ENCODE data around the gene TMCO1. TPM values are rescaled to one million over a fixed set of nuclear protein-coding genes. Genes with fewer than 3 reads are reported as not detected.

The TMCO1 gene
- total RNA-seq, 5 donors from 2014 or later (not counting 1 experiment from before 2014, with no cell fraction given), result 36.2 to 67.1 (median 51.4) TPM

DNA sequence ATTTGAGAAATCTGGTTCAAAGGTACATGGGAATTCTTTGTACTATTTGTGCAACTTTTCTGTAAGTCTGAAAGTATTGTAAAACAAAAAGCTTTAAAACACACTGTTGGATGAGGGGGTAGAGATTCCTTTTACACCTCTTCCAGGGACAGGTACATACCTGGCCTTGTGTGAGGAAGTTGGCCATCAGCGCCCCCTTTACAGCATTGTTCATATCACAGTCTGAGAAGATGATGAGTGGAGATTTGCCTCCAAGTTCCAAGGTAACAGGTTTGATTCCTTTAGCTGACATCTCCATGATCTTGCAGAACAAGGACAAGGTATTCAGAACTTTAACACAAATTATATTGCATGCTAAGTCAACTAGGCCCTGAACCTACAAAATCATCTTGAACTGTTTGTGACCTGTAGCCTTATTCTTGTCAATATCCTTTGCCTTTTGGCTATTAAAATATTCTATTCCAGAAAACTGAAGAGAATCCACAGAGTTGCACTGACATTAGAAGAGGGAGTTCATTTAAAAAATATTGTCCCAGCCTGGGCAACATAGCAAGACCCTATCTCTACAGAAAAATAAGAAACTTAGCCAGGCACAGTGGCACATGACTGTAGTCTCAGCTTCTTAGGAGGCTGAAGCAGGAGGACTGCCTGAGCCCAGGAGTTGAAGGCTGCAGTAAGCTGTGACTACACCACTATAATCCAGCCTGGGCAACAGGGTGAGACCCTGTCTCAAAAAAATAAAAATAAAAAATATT is 89.2 kb downstream of the TMCO1 start:
- no peak overlapping the region for H3K27ac ChIP-seq (ENCODE audit: low read length)
- POLR2A ChIA-PET, result interaction anchor here in 1 of 2 donors (0.6 to 1.0 kb wide), 2 partner anchors 17 to 88 kb away, joined by 4 read pairs; no protein-coding TSS in a partner anchor

DNA sequence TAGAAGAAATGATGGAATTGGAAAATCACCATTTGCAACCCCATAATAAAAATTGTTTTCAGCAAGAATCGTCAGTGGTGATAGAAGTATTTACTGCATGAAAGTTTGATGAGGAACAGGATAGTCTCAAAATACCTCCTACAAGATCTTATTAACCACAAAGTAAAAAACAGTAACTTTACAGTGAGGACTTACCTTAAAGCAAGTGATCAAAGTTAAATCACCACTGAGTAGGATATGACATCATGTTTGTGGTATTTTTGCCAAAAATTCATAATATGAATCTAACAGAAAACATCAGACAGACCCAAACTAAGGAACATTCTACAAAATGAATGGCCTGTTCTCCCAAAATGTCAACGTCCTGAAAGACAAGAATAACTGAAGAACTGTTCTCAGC is 90.2 kb downstream of the TMCO1 start:
- H3K9me3 Mint-ChIP-seq, result no peaks in the 10 kb centered on the region
- H3K36me3 ChIP-seq (ENCODE audit: control insufficient read depth in 2 of 2, extremely low read depth in 1 of 2, insufficient read depth in 1 of 2, low read length in 1 of 2), result peaks cover 3 to 68% of the 10 kb centered on the region in 2 donors
- peaks cover 67% of the 10 kb centered on the region for H3K36me3 Mint-ChIP-seq
- no peak overlapping the region for H3K4me3 Mint-ChIP-seq
- H3K4me1 Mint-ChIP-seq, result peaks cover 19 to 24% (median 20%) of the 10 kb centered on the region in 3 donors
- no peak overlapping the region for H3K4me3 ChIP-seq (ENCODE audit: control insufficient read depth in 1 of 2, extremely low read depth in 1 of 2, low read length in 1 of 2)
- peaks cover 2 to 6% of the 10 kb centered on the region in 2 experiments for H3K4me1 ChIP-seq (ENCODE audit: control insufficient read depth in 1 of 2, extremely low read depth in 1 of 2, insufficient read depth in 2 of 2, low read length in 2 of 2)
- ATAC-seq (replicated peaks in 1 of 4) (peak in 2 of 4 experiments; percentile 53 to 59), DNase-seq (peak in 1 of 35 experiments; percentile 21)
- H3K27ac ChIP-seq (ENCODE audit: low read length), result no peak overlapping the region
- CTCF ChIA-PET, result no interaction called here
- H3K27me3 Mint-ChIP-seq, result no peaks in the 10 kb centered on the region
- H3K27ac Mint-ChIP-seq, result peak overlapping the region; percentile 61 to 80
- WGBS (ENCODE audit: insufficient coverage), result no CpG with 5 or more reads among the region's 2 CpGs
- POLR2A ChIA-PET, result interaction anchor here in 1 of 2 donors (1.0 kb wide), 1 partner anchor 18 kb away, joined by 4 read pairs; no protein-coding TSS in a partner anchor
- H3K27me3 ChIP-seq (replicated peaks in 1 of 2; ENCODE audit: control insufficient read depth in 2 of 2, extremely low read depth in 1 of 2, insufficient read depth in 2 of 2, low read length in 1 of 2), result no peaks in the 10 kb centered on the region
- no peaks in the 10 kb centered on the region for H3K9me3 ChIP-seq

More for the DNA sequence above, 89.2 kb downstream of the TMCO1 start:
- peaks cover 3 to 70% of the 10 kb centered on the region in 2 donors for H3K36me3 ChIP-seq (ENCODE audit: control insufficient read depth in 2 of 2, extremely low read depth in 1 of 2, insufficient read depth in 1 of 2, low read length in 1 of 2)
- no peaks in the 10 kb centered on the region for H3K9me3 ChIP-seq
- H3K36me3 Mint-ChIP-seq, result peaks cover 65% of the 10 kb centered on the region
- CTCF ChIA-PET, result no interaction called here
- H3K27ac Mint-ChIP-seq, result peak overlapping the region; percentile 61 to 80
- no peaks in the 10 kb centered on the region for H3K27me3 ChIP-seq (replicated peaks in 1 of 2; ENCODE audit: control insufficient read depth in 2 of 2, extremely low read depth in 1 of 2, insufficient read depth in 2 of 2, low read length in 1 of 2)
- ATAC-seq (replicated peaks in 1 of 4), result no peak
- DNase-seq, result peak in 1 of 35 experiments; percentile 9
- no peaks in the 10 kb centered on the region for H3K9me3 Mint-ChIP-seq
- no peak overlapping the region for H3K4me3 Mint-ChIP-seq
- WGBS (ENCODE audit: insufficient coverage), result no CpG with 5 or more reads among the region's 1 CpG
- peaks cover 26 to 30% (median 28%) of the 10 kb centered on the region in 3 donors for H3K4me1 Mint-ChIP-seq
- H3K27me3 Mint-ChIP-seq, result no peaks in the 10 kb centered on the region
- no peak overlapping the region for H3K4me3 ChIP-seq (ENCODE audit: control insufficient read depth in 1 of 2, extremely low read depth in 1 of 2, low read length in 1 of 2)
- peaks cover 2 to 6% of the 10 kb centered on the region in 2 experiments for H3K4me1 ChIP-seq (ENCODE audit: control insufficient read depth in 1 of 2, extremely low read depth in 1 of 2, insufficient read depth in 2 of 2, low read length in 2 of 2)

Other genes with a start within 250 kb of the TMCO1 start
- gene LRRC52, start 224.9 kb downstream of the TMCO1 start, total RNA-seq, result not detected
- gene MGST3, start 137.6 kb downstream of the TMCO1 start, total RNA-seq, result 10 to 100 TPM; 33.1 to 66.7 (median 40.4) TPM
- 10 to 100 TPM; 30.8 to 38.5 (median 34.7) TPM for gene ALDH9A1, start 70.3 kb downstream of the TMCO1 start, total RNA-seq
- gene UCK2, start 58.7 kb upstream of the TMCO1 start, total RNA-seq, result 1 to 10 TPM; 2.8 to 9.0 (median 6.9) TPM